Pancreas (tissue), 10 donors: ENCODE data around the gene KDM6B. TPM values are rescaled to one million over a fixed set of nuclear protein-coding genes. Genes with fewer than 3 reads are reported as not detected.

Experiments
- ATAC-seq, 4 donors: fragments of 200-7000 bp; cut with Tn5 transposase; one replicate each; pipeline versions ENCODE4 v1.8.0 to v1.9.1; 2020; ENCODE audit warnings: mild to moderate bottlenecking in 4 of 4, moderate library complexity in 4 of 4
- DNase-seq, 6 donors: peaks; one replicate each; pipeline ENCODE4 v3.0.0-alpha.2; 2020
- FAIRE-seq: peaks from 2 replicates; lab custom pipeline; 2012; peaks lifted over from hg19 to GRCh38; lab: Jason Lieb, UNC
- H3K27ac ChIP-seq, 4 donors: fragments of 200-600 bp; sonication (generic); 1 replicate in 3 of 4; 2 replicates in 1 of 4; pipeline versions ENCODE4 v1.5.0 to v1.8.0; 2020
- H3K27me3 ChIP-seq, 4 donors: fragments of 200-600 bp; one replicate each; pipeline ENCODE4 v1.8.0; 2021
- H3K36me3 ChIP-seq, 3 donors: fragments of 200-600 bp; sonication (generic) in 1 of 3; one replicate each; pipeline versions ENCODE4 v1.5.0 to v1.8.0; 2020 to 2021
- H3K4me1 ChIP-seq, 3 donors: fragments of 200-600 bp; one replicate each; pipeline ENCODE4 v1.8.0; 2021
- H3K4me3 ChIP-seq, 4 donors: fragments of 200-600 bp; sonication (generic) in 2 of 4; one replicate each; pipeline versions ENCODE4 v1.5.0 to v1.8.0; 2020 to 2021
- H3K9me3 ChIP-seq, 4 donors: fragments of 200-600 bp; one replicate each; pipeline ENCODE4 v1.8.0; 2021
- CTCF ChIP-seq, 4 donors: fragments of 200-600 bp; sonication (generic) in 3 of 4; IDR thresholded peaks; one replicate each; pipeline versions ENCODE4 v1.5.0 to v1.8.0; 2021; ENCODE audit warnings: antibody characterized with exemption in 4 of 4
- WGBS, 2 donors: extraction: QIAGEN DNeasy Blood & Tissue Kit; methylation state at CpG; one replicate each; pipeline ENCODE4 v1.1.7; 2013; 5-methylcytosine and 5-hydroxymethylcytosine counted together
- intact Hi-C, 3 donors: fragments of 100-400 bp; cut with DNase I; formaldehyde crosslinking; loops; one replicate each; pipeline versions ENCODE4 v1.11.1 to v1.14.2; 2022
- polyA plus RNA-seq, 2 donors: library from polyadenylated mRNA; stranded (reverse); fragments of 200-250 nt; gene quantifications; one replicate each; pipeline ENCODE4 v1.2.3, GENCODE V29; 2013
- total RNA-seq, 6 donors: library from RNA; stranded (reverse); fragmentation: NEBNext Ultra II Directional in 4 of 6; extraction: Animal tissue kit (Norgen Biotek cat#: 25700) in 4 of 6; gene quantifications; one replicate each; pipeline versions ENCODE4 v1.2.1 to v1.2.4, GENCODE V29; 2021 to 2023
- donor health status: healthy with polysubstance abuse.
- donor health status: DM: no; HTN: no; CAD: no; lungs with moderate emphysema.
- donor health status: DM: no; HTN: no; CAD: no.
- donor health status: control.
- donor health status: control.
- donor health status: Bipolar disorder and iron deficiency.
- donor health status: DM: yes; HTN: yes; CAD: no.
- donor health status: DM: no; HTN: no; CAD: no.
- donor health status: DM: no; HTN: no; CAD: no.
- donor health status: DM: yes; HTN: yes; CAD: no.

The KDM6B gene
- total and polyA plus RNA-seq, 8 donors: 8.9 to 23.7 (median 15.5) TPM

- intact Hi-C loops: no loop called here
- ATAC-seq (peak; percentile 50 to 60 (median 54)), DNase-seq (peak in 5 of 6 donors; percentile 91 to 96 (median 94)), FAIRE-seq (no peak)
- Histone ChIP-seq H3K9me3 (no peaks in the 10 kb centered on the region), H3K4me3 (peak overlapping the region; percentile 56 to 71 (median 61)), H3K27me3 (no peaks in the 10 kb centered on the region), H3K36me3 (no peaks in the 10 kb centered on the region), H3K27ac (peak overlapping the region; percentile 90 to 99 (median 96)), H3K4me1 (peaks cover 17 to 29% (median 18%) of the 10 kb centered on the region in 3 donors)
- no peak for TF ChIP-seq CTCF (IDR thresholded peaks at IDR 0.05)
- WGBS, 2 donors: 1 to 2% methylated on average over 27 to 34 of the region's 34 CpGs
These were observed 7.4 kb downstream of the KDM6B start for GRCh38 chr17:7841396-7841914.

GRCh38 chr17:7841915-7842379, 7.9 kb downstream of the KDM6B start:
- no peak for FAIRE-seq
- Histone ChIP-seq H3K27me3 (no peaks in the 10 kb centered on the region), H3K36me3 (peaks cover 0 to 2% (median 1%) of the 10 kb centered on the region in 3 donors), H3K4me3 (peak overlapping the region; percentile 56 to 71 (median 61)), H3K27ac (peak overlapping the region; percentile 90 to 99 (median 96)), H3K4me1 (peaks cover 17 to 29% (median 18%) of the 10 kb centered on the region in 3 donors), H3K9me3 (no peaks in the 10 kb centered on the region)
- TF ChIP-seq CTCF (IDR thresholded peaks at IDR 0.05): no peak
- intact Hi-C loops: no loop called here
- DNase-seq: peak; percentile 88 to 96 (median 94)
- WGBS, 2 donors: 0 to 1% methylated on average over 40 to 46 of the region's 46 CpGs
- ATAC-seq: peak; percentile 66 to 78 (median 70)

- DNase-seq (peak; percentile 76 to 91 (median 82)), ATAC-seq (peak; percentile 11 to 29 (median 22)), FAIRE-seq (no peak)
- intact Hi-C loops: no loop called here
- Histone ChIP-seq H3K9me3 (no peaks in the 10 kb centered on the region), H3K36me3 (peaks cover 0 to 7% (median 6%) of the 10 kb centered on the region in 3 donors), H3K4me3 (peak overlapping the region; percentile 56 to 71 (median 61)), H3K27ac (peak overlapping the region; percentile 90 to 99 (median 96)), H3K4me1 (peaks cover 13 to 26% (median 17%) of the 10 kb centered on the region in 3 donors), H3K27me3 (no peaks in the 10 kb centered on the region)
- 0% methylated on average over 47 of the region's 47 CpGs for WGBS, 2 donors
- TF ChIP-seq CTCF (IDR thresholded peaks at IDR 0.05): no peak
These were observed 8.6 kb downstream of the KDM6B start for GRCh38 chr17:7842380-7843256.

- H3K27ac ChIP-seq: peak overlapping the region; percentile 90 to 99 (median 96)
- intact Hi-C loops: no loop called here
- DNase-seq (peak in 2 of 6 donors; percentile 67 to 80), ATAC-seq (no peak), FAIRE-seq (no peak)
- H3K4me1 ChIP-seq: peaks cover 13 to 23% (median 17%) of the 10 kb centered on the region in 3 donors
- peaks cover 0 to 7% (median 6%) of the 10 kb centered on the region in 3 donors for H3K36me3 ChIP-seq
- WGBS, 2 donors: 0 to 1% methylated on average over 17 of the region's 17 CpGs
- no peaks in the 10 kb centered on the region for H3K27me3 ChIP-seq
- no peaks in the 10 kb centered on the region for H3K9me3 ChIP-seq
- H3K4me3 ChIP-seq: peak overlapping the region; percentile 56 to 71 (median 61)
- no peak for TF ChIP-seq CTCF (IDR thresholded peaks at IDR 0.05)
These were observed 9.2 kb downstream of the KDM6B start for GRCh38 chr17:7843257-7843535.
